ENCODE results near the gene PRTN3.

DNA sequence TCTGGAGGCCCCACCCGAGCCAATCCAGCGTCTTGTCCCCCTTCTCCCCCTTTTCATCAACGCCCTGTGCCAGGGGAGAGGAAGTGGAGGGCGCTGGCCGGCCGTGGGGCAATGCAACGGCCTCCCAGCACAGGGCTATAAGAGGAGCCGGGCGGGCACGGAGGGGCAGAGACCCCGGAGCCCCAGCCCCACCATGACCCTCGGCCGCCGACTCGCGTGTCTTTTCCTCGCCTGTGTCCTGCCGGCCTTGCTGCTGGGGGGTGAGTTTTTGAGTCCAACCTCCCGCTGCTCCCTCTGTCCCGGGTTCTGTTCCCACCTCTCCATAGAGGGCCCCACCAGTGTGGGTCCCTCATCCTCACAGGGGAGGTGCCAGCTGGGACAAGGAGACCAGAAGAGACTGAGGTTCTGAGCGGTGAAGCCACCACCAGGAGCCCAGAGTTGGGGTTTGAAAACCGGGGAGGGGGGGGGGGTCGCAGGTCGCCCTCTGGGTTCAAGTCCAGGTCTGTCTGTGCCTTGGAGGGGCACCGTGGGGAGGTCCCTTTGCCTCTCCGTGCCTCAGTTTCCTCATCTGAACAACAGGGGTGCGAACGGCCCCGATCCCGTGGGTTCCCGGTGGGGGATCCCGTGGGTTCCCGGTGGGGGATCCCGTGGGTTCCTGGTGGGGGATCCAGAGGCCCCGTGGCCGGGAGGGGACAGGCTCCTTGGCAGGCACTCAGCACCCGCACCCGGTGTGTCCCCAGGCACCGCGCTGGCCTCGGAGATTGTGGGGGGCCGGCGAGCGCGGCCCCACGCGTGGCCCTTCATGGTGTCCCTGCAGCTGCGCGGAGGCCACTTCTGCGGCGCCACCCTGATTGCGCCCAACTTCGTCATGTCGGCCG is 11.6 kb downstream of the PRTN3 start, which contains the start of gene ELANE:
- TF ChIP-seq RAD21 (IDR thresholded peaks at IDR 0.05): no peak
- TF ChIP-seq CTCF (IDR thresholded peaks at IDR 0.05; ENCODE audit: low read depth, low read length, missing input control): no peak
- TF ChIP-seq, protein P1, sequence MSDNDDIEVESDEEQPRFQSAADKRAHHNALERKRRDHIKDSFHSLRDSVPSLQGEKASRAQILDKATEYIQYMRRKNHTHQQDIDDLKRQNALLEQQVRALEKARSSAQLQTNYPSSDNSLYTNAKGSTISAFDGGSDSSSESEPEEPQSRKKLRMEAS (IDR thresholded peaks at IDR 0.05): no peak
- TF ChIP-seq, protein P2, sequence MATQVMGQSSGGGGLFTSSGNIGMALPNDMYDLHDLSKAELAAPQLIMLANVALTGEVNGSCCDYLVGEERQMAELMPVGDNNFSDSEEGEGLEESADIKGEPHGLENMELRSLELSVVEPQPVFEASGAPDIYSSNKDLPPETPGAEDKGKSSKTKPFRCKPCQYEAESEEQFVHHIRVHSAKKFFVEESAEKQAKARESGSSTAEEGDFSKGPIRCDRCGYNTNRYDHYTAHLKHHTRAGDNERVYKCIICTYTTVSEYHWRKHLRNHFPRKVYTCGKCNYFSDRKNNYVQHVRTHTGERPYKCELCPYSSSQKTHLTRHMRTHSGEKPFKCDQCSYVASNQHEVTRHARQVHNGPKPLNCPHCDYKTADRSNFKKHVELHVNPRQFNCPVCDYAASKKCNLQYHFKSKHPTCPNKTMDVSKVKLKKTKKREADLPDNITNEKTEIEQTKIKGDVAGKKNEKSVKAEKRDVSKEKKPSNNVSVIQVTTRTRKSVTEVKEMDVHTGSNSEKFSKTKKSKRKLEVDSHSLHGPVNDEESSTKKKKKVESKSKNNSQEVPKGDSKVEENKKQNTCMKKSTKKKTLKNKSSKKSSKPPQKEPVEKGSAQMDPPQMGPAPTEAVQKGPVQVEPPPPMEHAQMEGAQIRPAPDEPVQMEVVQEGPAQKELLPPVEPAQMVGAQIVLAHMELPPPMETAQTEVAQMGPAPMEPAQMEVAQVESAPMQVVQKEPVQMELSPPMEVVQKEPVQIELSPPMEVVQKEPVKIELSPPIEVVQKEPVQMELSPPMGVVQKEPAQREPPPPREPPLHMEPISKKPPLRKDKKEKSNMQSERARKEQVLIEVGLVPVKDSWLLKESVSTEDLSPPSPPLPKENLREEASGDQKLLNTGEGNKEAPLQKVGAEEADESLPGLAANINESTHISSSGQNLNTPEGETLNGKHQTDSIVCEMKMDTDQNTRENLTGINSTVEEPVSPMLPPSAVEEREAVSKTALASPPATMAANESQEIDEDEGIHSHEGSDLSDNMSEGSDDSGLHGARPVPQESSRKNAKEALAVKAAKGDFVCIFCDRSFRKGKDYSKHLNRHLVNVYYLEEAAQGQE (IDR thresholded peaks at IDR 0.05): no peak
- no peak for TF ChIP-seq YY1 (IDR thresholded peaks at IDR 0.05)
- TF ChIP-seq SP1 (IDR thresholded peaks at IDR 0.05): no peak
- no peak for TF ChIP-seq HNF4G (IDR thresholded peaks at IDR 0.05)
- TF ChIP-seq JUND (IDR thresholded peaks at IDR 0.05): no peak

Data from liver (tissue), 3 donors.